Ovary (tissue), 9 donors: ENCODE data around the gene ACO1. TPM values are rescaled to one million over a fixed set of nuclear protein-coding genes. Genes with fewer than 3 reads are reported as not detected.

Experiments used
- DNase-seq, 5 donors: peaks; one replicate each; pipeline ENCODE4 v3.0.0-alpha.2; 2019 to 2020
- H3K27ac ChIP-seq, 2 donors: fragments of 200-600 bp; one replicate each; pipeline versions ENCODE4 v1.5.1 to v1.8.0; 2019 to 2022
- H3K27me3 ChIP-seq: fragments of 200-600 bp; one replicate; pipeline ENCODE4 v1.8.0; 2022
- H3K36me3 ChIP-seq: fragments of 200-600 bp; sonication (generic); one replicate; pipeline ENCODE4 v1.5.1; 2019
- H3K4me1 ChIP-seq: one replicate; pipeline ENCODE4 v1.8.1; 2013; ENCODE audit warnings: mild to moderate bottlenecking, moderate library complexity; ENCODE audit not compliant: insufficient read depth
- H3K4me3 ChIP-seq: fragments of 200-600 bp; sonication (generic); one replicate; pipeline ENCODE4 v1.5.1; 2017
- H3K9me3 ChIP-seq, 2 donors: fragments of 200-600 bp in 1 of 2; sonication (generic) in 1 of 2; one replicate each; pipeline versions ENCODE4 v1.5.1 to v1.8.1; 2013 to 2019; ENCODE audit warnings: mild to moderate bottlenecking in 1 of 2, moderate library complexity in 1 of 2
- CTCF ChIP-seq, 3 donors: fragments of 450-650 bp in 2 of 3; fragments of 200-600 bp in 1 of 3; IDR thresholded peaks; one replicate each; pipeline versions ENCODE4 v1.5.1 to v1.8.0; 2016 to 2022; ENCODE audit warnings: antibody characterized with exemption in 3 of 3, mild to moderate bottlenecking in 1 of 3
- EP300 ChIP-seq: sonication (generic); formaldehyde crosslinking; IDR thresholded peaks from one replicate; pipeline ENCODE4 v1.6.1; 2017; ENCODE audit warnings: antibody characterized with exemption
- POLR2A ChIP-seq: fragments of 450-650 bp; IDR thresholded peaks from one replicate; pipeline ENCODE4 v1.6.1; 2017; ENCODE audit warnings: antibody characterized with exemption, mild to moderate bottlenecking, moderate library complexity
- WGBS, 3 donors: extraction: QIAGEN DNeasy Blood & Tissue Kit in 1 of 3; methylation state at CpG; one replicate each; pipeline versions ENCODE4 v1.1.5 to v1.1.7; 2013 to 2017; 5-methylcytosine and 5-hydroxymethylcytosine counted together
- intact Hi-C, 4 donors: fragments of 100-400 bp; cut with DNase I; formaldehyde crosslinking; loops; one replicate each; pipeline versions ENCODE4 v1.11.0 to v1.15.1; 2022 to 2023
- polyA plus RNA-seq, 2 donors: library from polyadenylated mRNA; stranded (reverse); fragments of 200-250 nt in 1 of 2; fragments of 350-450 nt in 1 of 2; fragmentation: Illumina TruSeq in 1 of 2; extraction: RNeasy Lipid Tissue Mini Kit (QIAGEN cat#74804) in 1 of 2; gene quantifications; one replicate each; pipeline ENCODE4 v1.2.3, GENCODE V29; 2013 to 2014
- total RNA-seq, 7 donors: library from RNA; depleted of rRNA in 2 of 7; stranded (reverse); fragments of >200 nt in 2 of 7; fragmentation: NEBNext Ultra II Directional in 3 of 7; extraction: Animal tissue kit (Norgen Biotek cat#: 25700) in 3 of 7; gene quantifications; one replicate each; pipeline versions ENCODE4 v1.1.0 to v1.2.4, GENCODE V29; 2016 to 2023
- donor health status: DM: no; HTN: no; CAD: no; lungs with moderate emphysema.
- donor health status: DM: no; HTN: no; CAD: no.
- donor health status: Bipolar disorder and iron deficiency.
- donor health status: DM: yes; HTN: yes; CAD: no.
- donor health status: DM: no; HTN: no; CAD: no.
- donor health status: DM: yes; HTN: yes; CAD: no.

ACO1 gene
- total and polyA plus RNA-seq, 9 donors: 15.6 to 111 (median 30.5) TPM

GRCh38 chr9:32431940-32432555, 47.6 kb downstream of the ACO1 start:
- no peak overlapping the region for H3K4me3 ChIP-seq
- H3K4me1 ChIP-seq: peaks cover 5% of the 10 kb centered on the region
- peak in 4 of 5 donors; percentile 33 to 57 (median 49) for DNase-seq
- TF ChIP-seq CTCF (IDR thresholded peaks at IDR 0.05) (peak in 1 of 3 donors; percentile 17), POLR2A (no peak), EP300 (no peak)
- no peaks in the 10 kb centered on the region for H3K36me3 ChIP-seq
- no peak overlapping the region for H3K27ac ChIP-seq
- 59 to 65% (median 60%) methylated on average over 10 of the region's 10 CpGs for WGBS, 3 donors
- no peaks in the 10 kb centered on the region for H3K9me3 ChIP-seq
- intact Hi-C loops: loop anchor here in 1 of 4 donors (10.0 kb wide), 1 partner anchor 47 kb away; the partner anchor contains the start of gene ACO1
- H3K27me3 ChIP-seq: no peaks in the 10 kb centered on the region

- H3K27ac ChIP-seq: no peak overlapping the region
- no peaks in the 10 kb centered on the region for H3K4me1 ChIP-seq
- H3K4me3 ChIP-seq: no peak overlapping the region
- no peaks in the 10 kb centered on the region for H3K9me3 ChIP-seq
- intact Hi-C loops: loop anchor here in 1 of 4 donors (10.0 kb wide), 1 partner anchor 50 kb away; the partner anchor contains the start of gene ACO1
- TF ChIP-seq CTCF (IDR thresholded peaks at IDR 0.05) (no peak), EP300 (no peak), POLR2A (no peak)
- H3K36me3 ChIP-seq: no peaks in the 10 kb centered on the region
- no peaks in the 10 kb centered on the region for H3K27me3 ChIP-seq
- WGBS, 3 donors: 79 to 81% (median 80%) methylated on average over 6 of the region's 6 CpGs
- DNase-seq: no peak
Observed at GRCh38 chr9:32434892-32435291, 50.4 kb downstream of the ACO1 start.

- Histone ChIP-seq H3K27me3 (no peaks in the 10 kb centered on the region), H3K27ac (no peak overlapping the region), H3K4me1 (no peaks in the 10 kb centered on the region), H3K4me3 (no peak overlapping the region), H3K9me3 (no peaks in the 10 kb centered on the region), H3K36me3 (no peaks in the 10 kb centered on the region)
- no peak for DNase-seq
- intact Hi-C loops: no loop called here
- WGBS, 3 donors: 67 to 76% (median 73%) methylated on average over 5 of the region's 5 CpGs
- TF ChIP-seq CTCF (IDR thresholded peaks at IDR 0.05) (no peak), POLR2A (no peak), EP300 (no peak)
Observed at GRCh38 chr9:32441678-32442077, 57.2 kb downstream of the ACO1 start.

- no peaks in the 10 kb centered on the region for H3K27me3 ChIP-seq
Observed at GRCh38 chr9:32442433-32442832, 58.0 kb downstream of the ACO1 start.

More at GRCh38 chr9:32442433-32442832, 58.0 kb downstream of the ACO1 start:
- H3K4me1 ChIP-seq: no peaks in the 10 kb centered on the region
- no peak for DNase-seq
- intact Hi-C loops: no loop called here
- no peaks in the 10 kb centered on the region for H3K9me3 ChIP-seq
- TF ChIP-seq POLR2A: no peak
- TF ChIP-seq CTCF (IDR thresholded peaks at IDR 0.05): no peak
- no peak for TF ChIP-seq EP300
- H3K36me3 ChIP-seq: no peaks in the 10 kb centered on the region
- H3K27ac ChIP-seq: no peak overlapping the region
- no peak overlapping the region for H3K4me3 ChIP-seq
